Measurements from ENCODE around the gene STK32B.

The STK32B gene

DNA sequence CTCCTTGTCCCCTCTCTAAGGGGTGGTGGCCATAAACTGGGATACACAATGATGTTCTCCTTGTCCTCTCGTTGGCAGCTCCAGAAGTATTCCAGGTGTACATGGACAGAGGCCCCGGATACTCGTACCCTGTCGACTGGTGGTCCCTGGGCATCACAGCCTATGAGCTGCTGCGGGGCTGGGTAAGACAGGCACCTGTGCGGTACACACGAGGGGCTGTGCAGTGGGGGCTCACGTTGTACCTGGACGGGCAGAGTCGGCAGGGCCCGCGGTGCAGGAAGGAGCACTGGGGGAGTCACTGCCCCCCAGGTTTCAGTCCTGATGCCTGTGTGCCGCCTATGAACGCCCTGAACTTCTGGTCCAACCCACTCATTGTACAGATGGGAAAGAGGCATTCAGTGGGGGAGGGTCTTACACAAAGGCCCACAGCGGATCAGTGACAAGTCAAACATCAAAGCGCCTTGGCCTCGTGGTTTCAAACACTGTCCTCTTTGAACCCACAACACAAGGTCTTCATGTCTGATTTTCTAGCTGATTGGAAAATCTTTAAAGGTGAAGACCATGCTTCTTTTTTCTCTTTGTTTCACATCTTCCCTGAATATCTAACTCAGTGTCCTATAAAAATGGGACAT, 395.4 kb downstream of the STK32B start:
- DNase-seq (ENCODE audit: low spot score): no peak

DNA sequence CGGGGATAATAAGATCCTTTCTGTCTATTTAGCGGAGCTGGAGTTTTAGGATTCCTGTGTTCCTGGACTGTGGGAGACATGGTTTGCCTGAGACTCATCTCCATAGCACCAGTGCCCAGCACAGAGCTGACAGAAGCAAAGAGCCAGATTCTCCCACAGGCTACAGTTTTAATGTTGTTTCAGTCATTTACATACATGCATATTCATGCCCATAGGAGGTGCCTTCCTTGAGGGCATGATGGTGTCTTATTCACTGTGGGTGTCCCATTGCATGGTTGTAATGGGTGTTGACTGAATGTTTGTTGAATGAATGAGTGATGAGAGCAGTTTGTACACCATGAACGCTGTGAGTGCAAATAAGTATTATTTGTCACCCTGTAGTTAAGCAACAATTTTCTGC, 396.5 kb downstream of the STK32B start:
- no peak for DNase-seq (ENCODE audit: low spot score)

DNA sequence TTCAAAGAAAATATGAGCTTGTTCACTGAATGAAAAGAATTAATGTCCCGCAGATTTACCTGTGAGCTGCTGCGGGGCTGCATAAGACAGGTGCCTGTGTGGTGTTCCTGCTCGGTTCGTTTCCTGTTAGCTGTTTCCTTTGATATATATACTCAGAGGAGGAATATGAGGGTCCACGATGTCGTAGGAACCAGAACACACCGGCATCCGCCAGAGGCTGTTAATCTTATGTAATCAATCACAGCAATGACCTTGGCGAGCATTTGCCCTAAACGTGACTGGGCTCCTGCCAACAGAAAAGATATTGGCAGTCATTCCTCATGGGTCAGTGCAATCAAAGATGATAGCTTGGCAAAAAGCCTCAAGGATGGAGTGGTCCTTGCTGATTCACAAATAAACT, 396.9 kb downstream of the STK32B start:
- DNase-seq (ENCODE audit: low spot score): no peak

DNA sequence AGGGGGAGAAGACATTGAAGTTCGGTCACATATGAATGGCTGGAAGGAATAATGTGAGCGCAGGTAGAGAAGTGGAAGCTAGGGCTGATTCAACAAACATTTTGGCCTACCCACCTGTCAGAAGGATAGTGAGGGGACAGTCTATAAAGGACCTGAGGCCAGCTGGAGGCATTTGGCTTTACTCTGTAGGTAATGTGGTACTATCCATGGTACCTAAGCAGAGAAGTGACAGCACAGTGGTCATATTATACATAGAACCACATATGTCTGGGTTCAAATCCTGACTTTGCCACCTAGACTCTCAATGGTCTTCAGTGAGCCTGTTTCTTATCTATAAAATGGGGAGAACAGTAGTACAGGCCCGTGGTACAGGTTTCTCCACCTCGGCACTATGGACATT, 400.0 kb downstream of the STK32B start:
- DNase-seq (ENCODE audit: low spot score): no peak

DNA sequence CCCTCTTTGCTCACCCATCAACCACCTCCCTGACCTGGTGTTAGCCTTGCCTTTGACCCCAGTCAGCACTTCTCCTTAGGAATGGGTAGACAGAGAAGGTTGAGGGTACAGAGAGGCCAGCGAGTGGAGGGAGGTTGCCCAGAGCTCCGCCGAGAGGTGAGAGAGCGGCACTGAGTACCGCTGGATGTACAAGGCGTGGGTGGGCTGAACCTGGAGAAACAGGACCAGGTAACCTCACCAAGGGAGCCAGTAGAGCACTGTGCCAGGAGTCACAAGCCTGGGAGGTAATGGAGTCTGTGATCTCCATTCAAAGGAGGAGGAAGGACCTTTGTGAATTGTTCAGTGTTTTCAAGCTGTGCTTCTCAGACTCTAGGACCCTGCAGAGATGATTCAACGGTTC, 400.9 kb downstream of the STK32B start:
- DNase-seq (ENCODE audit: low spot score): no peak

DNA sequence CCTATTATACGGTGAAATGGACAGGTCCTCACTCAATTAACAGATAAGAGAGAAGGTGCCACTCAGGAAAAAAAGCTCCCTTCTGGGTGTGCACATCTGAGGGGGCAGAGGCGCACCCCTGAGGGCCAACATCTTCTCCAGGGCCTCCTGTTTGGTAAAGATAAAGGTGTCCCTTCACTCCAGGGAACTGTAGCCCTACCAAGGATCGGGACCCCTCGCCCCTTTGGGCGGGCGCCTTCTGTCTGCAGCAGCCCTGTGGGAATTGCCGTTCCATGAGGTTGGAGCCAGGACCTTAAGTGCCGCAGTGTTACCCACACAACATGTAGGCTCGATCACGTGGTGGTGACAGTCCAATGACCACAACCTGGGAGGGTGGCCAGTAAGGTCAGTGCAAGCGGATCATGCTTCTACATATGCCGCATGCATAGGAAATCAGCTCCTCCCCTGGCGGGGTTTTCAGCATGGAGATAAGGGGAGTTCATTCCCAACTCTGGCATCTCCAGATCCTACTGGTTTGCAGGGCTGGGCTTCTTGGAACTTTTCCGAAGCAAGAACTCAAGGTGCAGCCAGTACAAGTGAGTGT, 403.8 kb downstream of the STK32B start:
- DNase-seq (ENCODE audit: low spot score): no peak

DNA sequence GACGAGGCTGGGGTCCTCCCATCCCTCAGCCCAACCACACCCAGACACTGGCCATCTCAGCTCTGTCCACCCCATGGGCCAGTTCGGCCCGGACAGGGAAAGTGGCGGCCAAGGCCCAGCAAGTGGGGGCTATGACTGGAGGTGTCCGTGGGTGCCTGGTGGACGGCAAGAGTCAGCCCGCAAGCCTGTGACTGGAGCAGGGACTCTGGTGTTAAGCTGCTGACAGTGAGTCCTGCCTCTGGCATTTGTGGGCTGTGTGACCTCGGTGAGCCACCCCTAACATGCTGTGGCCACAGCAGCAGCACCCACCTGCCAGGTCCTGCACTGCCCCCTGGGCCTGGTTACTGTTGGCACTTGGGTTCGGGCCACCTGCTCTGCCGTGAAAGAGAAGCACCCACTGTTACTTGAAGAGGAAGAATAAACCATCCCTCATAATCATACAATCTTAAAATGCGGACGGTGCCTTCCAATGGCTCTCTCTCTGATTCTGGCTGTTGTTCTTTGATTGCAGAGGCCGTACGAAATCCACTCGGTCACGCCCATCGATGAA, 405.1 kb downstream of the STK32B start:
- no peak for DNase-seq (ENCODE audit: low spot score)

DNA sequence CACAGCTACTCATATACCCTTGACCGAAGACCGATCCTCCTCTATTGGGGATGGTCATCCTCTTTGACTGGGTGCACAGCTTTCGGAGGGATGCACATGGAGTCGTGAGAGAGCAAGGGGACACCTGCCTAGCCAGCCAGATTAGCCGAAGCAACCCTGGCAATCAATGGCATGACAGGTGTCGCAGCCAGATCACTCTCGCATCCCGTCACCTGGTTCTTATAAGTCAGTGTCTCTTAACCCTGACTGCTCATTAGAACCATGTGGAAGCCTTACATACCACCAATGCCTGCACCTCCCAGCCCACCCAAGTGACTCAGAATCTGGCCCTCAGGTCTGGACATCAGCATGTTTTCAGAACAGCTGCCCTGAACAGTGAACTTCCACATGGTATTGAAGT, 407.4 kb downstream of the STK32B start:
- DNase-seq (ENCODE audit: low spot score): no peak

DNA sequence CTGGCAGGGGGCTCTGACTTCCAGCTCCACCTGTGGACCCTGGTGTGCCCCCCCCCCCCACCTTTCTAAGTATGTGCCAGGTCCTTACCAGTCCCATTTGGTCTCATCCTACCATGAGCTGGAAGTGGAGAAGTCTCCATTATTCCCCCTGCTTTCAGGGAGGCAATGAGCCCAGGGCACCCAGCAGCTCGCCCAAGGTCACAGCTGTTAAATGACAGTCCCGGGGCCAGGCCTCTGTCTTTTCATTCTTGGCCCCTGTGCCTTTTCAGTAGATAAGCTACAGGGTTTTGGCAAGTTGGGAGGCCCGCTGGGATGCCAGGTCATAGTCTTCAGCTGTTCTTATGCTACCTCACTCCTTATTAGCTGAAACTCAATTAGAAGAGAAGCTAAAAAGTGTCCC, 408.0 kb downstream of the STK32B start:
- no peak for DNase-seq (ENCODE audit: low spot score)

DNA sequence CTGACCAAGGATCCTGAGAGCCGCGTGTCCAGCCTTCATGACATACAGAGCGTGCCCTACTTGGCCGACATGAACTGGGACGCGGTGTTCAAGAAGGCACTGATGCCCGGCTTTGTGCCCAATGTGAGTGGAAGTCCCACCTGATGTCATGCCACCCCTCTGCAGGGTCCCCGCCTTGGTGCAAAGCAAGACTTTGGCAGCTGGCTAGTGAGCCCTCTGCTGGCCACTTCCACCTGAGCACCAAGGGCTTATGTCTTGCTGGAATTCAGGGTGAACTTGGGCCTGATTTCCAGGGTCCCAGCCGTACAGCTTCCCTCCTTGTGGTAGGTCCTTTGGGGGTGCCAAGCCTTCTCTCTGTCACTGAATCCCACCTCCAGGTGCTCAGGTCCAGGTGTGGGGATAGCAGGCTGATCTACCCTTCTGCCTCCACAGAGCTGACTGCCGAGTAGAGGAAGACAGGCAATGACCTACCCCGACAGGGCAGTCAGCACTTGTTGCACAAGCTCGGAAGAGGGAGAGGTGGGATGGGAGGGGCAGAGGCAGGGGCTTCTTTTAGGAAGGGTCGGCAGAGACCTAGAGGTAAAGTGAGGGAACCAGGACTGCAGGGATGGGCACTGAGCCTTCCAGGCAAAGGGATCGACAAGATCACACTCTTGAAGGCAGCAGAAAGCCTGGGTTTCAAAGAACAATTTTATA, 409.0 kb downstream of the STK32B start:
- peak; percentile 48 for DNase-seq (ENCODE audit: low spot score)

DNA sequence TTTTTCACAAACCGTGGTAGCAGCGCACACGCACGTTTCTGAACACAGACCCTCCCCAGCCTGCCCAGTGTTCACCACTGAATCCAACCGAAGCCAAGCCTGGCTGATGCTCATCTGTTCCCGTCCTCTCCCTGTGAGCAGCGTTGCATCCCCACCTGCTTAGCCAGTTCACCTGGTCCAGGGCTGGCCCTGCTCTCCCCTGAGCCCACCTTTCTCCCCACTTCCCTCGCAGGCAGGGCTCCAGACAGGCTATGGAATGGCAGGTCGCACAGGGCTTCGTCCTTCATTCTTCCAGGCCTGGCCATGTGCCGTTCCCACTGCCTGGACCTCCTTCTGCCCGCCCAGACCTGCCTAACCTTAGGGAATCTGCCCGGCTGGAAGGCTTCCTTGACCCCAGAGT, 410.2 kb downstream of the STK32B start:
- DNase-seq (ENCODE audit: low spot score): no peak

DNA sequence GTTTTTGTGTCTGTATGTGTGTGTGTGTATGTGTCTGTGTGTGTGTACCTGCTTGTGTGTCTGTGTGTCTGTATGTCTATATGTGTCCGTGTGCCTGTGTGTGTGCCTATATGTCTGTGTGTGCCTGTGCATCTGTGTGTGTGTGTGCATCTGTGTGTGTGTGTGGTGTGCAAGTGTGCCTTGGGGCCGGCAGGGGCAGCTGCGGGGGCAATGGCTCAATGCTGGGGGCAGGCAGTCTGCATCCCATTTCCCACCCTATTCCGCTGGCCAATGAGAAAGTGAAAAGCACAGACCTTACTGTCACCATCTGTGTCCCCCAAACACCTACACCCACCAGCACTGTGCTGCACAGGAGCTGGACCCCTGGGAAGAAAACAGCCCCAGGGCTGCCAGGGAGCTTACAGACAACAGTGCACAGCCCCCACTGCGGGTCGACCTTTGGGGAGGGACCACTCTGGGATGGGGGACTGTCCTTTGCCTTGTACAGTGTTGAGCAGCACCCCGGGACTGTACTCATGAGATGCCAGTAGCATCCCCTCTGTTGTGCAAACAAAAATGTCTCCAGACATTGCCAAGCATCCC, 411.1 kb downstream of the STK32B start:
- DNase-seq (ENCODE audit: low spot score): no peak

DNA sequence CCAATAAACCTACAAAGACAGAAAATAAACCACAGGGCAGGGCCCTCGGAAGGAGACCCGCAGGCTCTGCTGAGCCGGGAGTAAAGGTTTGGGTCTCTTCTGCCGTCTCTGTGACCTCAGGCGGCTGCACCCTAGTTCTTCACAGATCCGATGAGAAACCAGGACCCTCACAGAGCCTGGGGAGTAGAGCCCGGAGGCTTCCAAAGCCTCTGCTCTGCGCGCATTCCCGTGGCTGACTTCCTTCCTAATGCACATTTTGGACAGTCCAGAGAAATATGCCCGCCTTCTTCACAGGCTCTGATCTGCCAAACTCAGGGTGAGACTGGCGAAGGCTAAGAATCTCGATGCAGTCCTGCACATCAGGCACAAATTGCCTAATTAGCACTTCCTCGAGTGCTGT, 411.6 kb downstream of the STK32B start:
- no peak for DNase-seq (ENCODE audit: low spot score)

DNA sequence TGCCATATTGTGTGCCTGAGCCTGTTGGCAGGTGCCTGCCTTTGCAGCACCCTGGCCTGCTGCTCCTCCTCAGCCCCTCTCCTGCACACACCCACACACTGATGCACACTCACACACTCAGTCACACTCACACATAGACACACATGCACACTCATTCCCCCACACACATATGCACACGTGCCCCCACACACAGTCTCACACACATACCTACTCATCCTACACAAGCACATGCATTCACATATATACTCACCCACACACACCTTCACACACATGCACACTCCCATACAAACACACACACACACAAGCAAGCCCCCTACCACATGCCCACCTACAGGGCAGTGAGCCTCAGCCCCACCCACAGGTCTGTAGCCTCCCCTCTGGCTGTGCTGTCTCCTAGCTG, 412.1 kb downstream of the STK32B start:
- DNase-seq (ENCODE audit: low spot score): no peak

DNA sequence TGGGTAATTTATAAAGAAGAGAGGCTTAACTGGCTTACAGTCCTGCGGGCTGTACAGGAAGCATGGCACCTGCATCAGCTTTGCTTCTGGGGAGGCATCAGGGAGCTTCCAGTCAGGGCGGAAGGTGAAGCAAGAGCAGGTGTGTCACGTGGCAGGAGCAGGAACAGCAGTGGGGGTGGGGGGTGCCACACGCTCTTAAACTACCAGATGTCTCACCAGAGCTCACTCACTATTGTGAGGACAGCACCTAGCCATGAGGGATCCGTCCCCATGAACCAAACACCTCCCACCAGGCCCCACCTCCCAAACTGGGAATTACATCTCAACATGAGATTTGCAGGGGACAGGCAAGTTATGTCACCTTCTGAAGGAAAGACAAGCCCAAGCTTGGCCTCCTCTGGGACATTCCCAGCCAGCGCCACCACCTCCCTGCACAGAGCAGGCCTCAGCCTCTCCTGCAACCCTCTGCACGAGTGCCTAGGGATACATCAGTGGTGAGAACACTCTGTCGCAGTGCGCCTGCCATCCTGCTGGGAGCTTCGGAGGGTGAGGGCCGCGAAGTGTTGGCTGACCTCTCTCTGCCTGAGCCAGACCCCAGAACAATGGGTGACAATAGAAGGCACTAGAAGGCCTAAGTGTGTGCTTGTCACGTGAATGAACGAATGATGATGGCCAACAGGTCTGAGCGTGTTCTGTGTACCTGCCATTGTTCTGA, 412.8 kb downstream of the STK32B start:
- DNase-seq (ENCODE audit: low spot score): no peak

DNA sequence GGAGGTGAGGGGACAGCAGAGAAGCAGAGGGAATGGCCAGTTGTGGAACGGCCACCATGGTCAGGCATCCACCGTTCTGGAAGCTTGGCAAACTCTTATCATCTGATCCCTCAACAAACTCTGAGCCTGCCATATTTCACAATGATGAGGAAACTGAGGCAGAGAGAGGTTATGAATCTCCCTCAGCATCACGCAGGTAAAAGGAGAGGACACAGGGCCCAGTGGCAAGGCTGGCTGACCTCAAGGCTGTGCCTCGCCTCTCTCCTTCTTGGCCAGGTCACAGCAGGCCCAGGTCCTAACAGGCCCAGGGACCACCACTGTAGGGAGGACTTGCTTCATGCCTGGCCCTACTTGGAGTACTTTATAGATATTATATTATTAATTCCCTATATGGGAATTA, 414.2 kb downstream of the STK32B start:
- no peak for DNase-seq (ENCODE audit: low spot score)

DNA sequence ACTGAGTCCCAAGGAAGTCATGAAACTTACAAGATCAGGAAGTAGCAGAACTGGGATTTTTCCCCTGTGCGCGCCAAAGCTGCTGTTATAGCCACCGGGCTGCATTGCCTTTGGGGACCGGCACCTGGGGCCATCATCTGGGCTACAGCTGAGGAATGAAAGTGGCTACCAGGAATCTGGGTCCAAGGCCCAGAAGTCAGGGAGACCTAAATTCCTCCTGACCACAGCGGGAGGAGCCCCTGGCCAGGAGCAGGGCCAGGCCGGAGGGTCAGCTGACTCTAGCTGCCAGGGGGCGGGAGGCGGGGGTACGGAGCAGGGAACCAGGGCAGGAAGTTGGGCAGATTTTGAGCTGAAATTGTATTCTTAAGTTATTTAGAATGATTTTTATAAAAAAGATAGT, 414.7 kb downstream of the STK32B start:
- DNase-seq (ENCODE audit: low spot score): no peak

DNA sequence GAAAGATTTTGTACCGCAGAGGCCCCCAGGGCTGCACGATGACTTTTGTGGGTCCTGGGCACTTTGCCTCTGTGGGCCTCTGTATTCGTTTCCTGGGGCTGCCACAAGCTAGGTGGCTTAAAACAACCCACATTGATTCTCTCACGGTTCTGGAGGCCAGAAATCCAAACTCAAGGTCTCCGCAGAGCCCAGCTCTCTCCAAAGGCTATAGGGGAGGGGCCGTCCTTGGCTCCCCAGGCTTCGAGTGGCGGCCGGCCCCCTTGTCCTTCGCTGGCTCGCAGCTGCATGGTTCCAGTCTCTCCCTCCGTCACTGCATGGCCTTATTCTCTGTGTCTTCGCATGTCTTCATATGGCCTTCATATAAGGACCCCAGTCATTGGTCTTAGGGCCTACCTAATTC, 415.8 kb downstream of the STK32B start:
- no peak for DNase-seq (ENCODE audit: low spot score)

DNA sequence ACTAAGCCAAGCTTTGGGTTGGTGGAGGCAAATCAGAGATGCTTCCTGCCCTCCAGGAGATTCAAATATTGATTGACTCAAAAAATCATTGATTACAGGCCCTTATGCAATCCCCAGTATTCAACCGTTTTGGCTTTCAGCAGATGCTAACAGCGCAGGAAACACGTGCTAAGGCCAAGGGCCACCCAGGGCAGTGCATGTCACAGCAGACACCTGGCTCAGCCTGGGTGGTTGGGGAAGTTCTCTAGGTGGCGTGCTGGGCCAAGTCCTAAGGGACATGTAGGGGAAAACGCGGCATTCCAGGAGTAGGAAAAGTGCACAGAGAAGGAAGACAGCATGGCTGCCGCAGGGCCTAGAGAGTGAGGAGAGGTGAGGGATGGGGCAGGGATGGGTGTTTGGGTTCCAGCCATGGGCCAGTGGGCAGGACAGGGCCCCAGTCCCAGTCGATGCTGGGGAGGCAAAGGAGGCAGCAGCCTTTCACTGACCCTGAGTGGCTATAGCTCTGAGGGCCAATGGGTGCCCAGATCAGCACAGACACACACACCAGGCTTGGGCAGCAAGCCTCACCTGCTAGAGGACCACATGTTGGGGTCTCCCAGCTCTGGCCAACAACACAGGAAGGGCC, 418.0 kb downstream of the STK32B start:
- no peak for DNase-seq (ENCODE audit: low spot score)

DNA sequence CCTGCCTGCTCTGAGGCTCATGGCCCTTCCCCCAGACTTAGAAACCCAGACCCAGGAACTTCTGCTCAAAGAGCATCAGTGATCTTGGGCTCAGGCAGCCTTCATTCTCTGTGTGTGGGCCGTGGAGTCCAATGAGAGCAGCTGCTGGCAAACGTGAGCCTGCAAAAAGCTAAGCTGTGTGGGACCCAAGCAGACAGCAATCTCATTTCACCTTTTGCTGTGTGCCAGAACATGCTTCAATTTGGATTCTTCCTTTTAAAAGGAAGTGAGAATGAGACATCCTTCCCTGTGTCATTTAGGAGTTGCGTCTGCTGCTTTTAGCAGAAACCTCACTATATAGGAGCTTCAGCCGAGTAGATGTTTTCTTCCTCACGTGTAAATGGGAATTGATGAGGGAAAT, 418.6 kb downstream of the STK32B start:
- DNase-seq (ENCODE audit: low spot score): no peak

DNA sequence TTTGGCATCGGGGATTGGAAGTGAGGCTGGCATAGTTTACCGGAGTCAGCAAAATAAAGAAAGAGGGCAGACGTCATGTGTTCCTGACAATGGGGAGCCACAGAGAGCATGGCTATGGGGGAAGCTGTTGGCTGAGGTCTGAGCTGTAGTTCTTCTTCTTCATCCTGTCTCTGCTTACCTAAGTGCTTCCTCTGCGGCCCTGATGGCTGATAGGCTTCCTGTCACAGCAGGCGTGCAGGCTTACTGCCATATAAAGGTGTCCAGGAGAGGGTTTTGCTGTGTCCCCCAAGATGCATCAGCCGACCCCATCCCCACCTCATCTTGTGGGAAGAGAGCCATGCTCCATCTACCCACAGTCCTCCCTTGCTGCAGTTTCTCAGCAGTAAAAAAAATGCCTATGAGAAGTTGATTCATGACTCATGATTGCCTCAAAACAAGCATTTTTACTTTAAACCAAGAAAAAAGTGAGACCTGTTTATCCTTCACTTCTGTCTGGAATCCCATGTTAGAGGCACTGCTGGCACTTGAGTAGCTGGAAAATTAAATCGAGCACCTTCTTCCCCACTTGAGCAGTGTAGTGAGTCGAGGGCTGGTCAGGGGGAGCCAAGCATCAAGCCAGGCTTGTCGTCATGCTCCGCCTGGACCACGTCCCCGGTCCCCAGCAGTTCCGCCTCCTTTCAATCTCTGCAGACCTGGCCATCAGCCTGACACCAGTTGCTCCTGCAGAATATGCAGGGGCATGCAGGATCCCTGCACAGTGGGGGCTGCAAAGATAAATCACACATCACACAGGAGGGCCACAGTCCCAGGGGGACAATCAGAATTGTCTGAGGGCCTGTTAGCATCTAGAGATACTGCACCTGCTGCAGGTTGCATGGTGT, 419.3 kb downstream of the STK32B start:
- peak; percentile 35 for DNase-seq (ENCODE audit: low spot score)

All from AG08396 (cell line).